Astrocyte of the spinal cord (primary cell): Measurements from ENCODE around the gene COL28A1.
A peak's percentile ranks its signal among the peaks of the same experiment; 100 is the strongest.

ENCODE experiments used
- DNase-seq: peaks from one replicate; pipeline ENCODE4 v3.0.0; 2011; ENCODE audit warnings: low read depth, low spot score
- H3K4me3 ChIP-seq: 2 replicates; pipeline ENCODE4 v1.5.1; 2011; ENCODE audit warnings: low read depth, mild to moderate bottlenecking, low read length, moderate library complexity
- in situ Hi-C: cut with HindIII; loops from 2 replicates; pipeline ENCODE4 v1.10.0; 2017; ENCODE audit warnings: low sequenced_read_pairs
- TF ChIP-seq, protein P1 (sequence below): IDR thresholded peaks from 2 replicates; pipeline ENCODE4 v1.5.1; 2012; ENCODE audit warnings: low read depth, mild to moderate bottlenecking, low read length, inconsistent platforms

Gene COL28A1

DNA sequence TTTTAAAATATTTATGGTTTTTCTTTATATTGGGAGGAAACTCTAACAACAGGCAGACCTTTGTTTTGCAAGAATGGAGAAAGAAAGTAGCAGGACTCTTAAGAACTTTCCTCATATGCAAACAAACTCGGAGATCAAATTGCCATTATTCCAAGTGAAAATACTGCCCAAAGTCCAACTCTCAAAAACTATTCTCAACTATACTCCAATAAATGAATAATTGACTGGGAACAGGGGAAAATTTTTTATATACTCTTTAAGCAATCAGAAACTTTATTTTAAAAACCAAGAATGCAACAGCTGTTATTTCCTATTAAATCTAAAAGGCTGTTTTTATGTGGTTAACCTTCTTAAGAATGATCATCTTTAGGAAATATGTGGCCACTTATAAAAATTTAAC is 101.9 kb downstream of the COL28A1 start:
- TF ChIP-seq, protein P1, sequence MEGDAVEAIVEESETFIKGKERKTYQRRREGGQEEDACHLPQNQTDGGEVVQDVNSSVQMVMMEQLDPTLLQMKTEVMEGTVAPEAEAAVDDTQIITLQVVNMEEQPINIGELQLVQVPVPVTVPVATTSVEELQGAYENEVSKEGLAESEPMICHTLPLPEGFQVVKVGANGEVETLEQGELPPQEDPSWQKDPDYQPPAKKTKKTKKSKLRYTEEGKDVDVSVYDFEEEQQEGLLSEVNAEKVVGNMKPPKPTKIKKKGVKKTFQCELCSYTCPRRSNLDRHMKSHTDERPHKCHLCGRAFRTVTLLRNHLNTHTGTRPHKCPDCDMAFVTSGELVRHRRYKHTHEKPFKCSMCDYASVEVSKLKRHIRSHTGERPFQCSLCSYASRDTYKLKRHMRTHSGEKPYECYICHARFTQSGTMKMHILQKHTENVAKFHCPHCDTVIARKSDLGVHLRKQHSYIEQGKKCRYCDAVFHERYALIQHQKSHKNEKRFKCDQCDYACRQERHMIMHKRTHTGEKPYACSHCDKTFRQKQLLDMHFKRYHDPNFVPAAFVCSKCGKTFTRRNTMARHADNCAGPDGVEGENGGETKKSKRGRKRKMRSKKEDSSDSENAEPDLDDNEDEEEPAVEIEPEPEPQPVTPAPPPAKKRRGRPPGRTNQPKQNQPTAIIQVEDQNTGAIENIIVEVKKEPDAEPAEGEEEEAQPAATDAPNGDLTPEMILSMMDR, result no peak
- in situ Hi-C loops, result no loop called here
- DNase-seq, result no peak
- H3K4me3 ChIP-seq, result no peak overlapping the region

DNA sequence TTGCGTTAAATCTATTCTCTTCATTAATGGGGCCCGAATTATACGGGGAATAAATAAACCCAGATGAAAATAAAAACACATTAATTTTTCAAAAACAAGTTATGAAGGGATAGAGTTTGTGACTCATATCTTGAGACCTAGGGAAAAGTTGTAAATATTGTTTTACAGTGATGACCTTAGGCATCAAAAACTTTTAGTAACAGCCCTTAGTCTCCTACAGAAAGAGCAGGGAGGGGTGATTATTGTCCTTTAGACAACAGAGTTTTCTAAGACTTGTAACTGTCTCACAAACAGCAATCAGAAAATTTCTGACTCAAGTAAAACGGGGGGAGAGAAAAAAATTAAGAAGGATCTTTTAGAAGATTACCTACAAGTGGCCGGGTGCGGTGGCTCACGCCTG is 102.7 kb downstream of the COL28A1 start:
- TF ChIP-seq, protein P1, result no peak
- no peak overlapping the region for H3K4me3 ChIP-seq
- in situ Hi-C loops, result no loop called here
- DNase-seq, result no peak

DNA sequence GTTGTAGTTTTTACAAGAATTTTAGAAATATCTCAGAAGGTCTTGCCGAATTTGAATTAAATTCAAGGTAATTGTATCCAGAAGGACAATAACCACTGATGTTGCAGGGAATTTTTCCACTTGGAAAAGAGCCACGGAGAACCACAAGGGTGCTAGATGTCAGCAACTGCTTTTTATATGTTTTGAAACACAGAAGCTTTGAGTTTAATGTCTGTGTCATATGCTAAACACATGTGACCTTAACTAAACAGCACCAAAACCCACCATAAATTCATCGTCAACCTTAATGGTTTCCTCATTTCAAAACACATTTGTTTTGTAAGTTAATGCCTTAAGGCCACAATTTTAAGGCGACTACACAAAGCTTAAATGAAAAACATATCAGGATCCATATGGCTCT is 106.9 kb downstream of the COL28A1 start:
- DNase-seq, result peak; percentile 65
- H3K4me3 ChIP-seq, result no peak overlapping the region
- in situ Hi-C loops, result no loop called here
- TF ChIP-seq, protein P1, result no peak

DNA sequence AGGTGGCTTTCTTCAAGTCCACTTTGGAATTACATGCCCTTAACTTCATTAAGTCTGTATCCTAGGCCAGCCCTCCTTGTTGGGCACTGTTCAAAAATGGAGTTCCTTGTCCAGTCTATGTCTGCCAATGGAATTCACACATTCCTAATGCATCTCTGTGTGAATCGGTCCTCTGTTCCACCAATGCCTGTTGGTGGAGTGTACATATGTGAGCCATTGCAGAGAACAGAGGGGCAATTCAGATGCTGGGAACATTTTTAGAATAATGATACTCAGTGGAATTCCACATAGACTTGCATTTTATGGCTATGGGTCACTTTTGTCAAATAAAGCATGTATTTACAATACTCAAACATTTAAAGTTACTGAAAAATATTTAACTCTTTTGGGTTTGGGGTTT is 108.3 kb downstream of the COL28A1 start:
- DNase-seq, result no peak
- TF ChIP-seq, protein P1, result no peak
- in situ Hi-C loops, result no loop called here
- H3K4me3 ChIP-seq, result no peak overlapping the region

DNA sequence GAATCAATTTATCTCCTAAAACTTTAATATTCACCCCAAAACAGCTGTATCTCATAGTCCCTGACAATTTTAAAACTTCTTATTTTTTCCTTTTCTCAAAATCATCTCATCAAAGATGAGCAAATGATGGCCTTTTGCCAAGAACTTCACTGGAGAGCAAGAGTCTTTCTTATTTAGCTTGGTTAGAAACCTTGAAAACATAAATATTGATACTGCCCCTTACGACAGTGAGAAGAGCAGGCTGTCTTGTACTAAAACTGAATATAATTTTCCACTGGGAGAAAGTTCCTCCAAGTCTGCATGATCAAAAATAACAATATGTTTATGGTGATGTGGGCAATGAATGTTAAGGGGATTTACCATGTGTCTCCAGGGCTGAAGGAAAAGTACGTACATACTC is 109.0 kb downstream of the COL28A1 start:
- in situ Hi-C loops, result no loop called here
- TF ChIP-seq, protein P1, result no peak
- DNase-seq, result peak; percentile 56
- H3K4me3 ChIP-seq, result no peak overlapping the region

DNA sequence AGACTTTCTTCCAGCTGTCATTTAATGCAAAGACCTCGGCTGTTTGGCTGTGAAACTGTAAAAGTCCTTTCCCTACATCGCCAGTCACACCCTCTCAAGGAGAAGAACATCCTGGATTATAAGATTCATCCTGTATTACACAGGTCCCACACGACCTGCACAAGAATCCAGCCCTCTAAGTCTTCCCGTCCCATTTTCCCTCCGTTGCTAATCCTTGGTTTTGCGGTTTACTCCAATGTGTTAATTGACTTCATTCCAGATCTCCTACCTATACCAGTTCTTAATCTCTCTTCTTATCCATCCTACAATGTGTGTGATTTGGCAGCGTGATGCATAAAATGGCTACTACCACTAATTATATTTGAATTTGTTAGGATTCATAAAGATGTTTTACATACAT is 110.4 kb downstream of the COL28A1 start:
- in situ Hi-C loops, result no loop called here
- no peak for DNase-seq
- TF ChIP-seq, protein P1, result no peak
- no peak overlapping the region for H3K4me3 ChIP-seq
